Activated naive CD8-positive, alpha-beta T cell treated with anti-CD3 and anti-CD28 coated beads, Interleukin-2, amount 50 U/mL, for 24 hours (primary cell): ENCODE measurements around the gene RDX.

Source experiments
- ATAC-seq: fragments of 150-1000 bp; cut with Tn5 transposase; one replicate; pipeline ENCODE4 v1.10.0; 2021
- DNase-seq: peaks from one replicate; pipeline ENCODE4 v3.0.0; 2021
- H3K27ac Mint-ChIP-seq: one replicate; pipeline ENCODE4 v1.8.0; 2021; ENCODE audit warnings: mild to moderate bottlenecking, mixed read lengths
- H3K27me3 Mint-ChIP-seq: one replicate; pipeline ENCODE4 v1.8.0; 2021; ENCODE audit warnings: mixed read lengths
- H3K36me3 Mint-ChIP-seq: one replicate; pipeline ENCODE4 v1.8.0; 2021; ENCODE audit warnings: low read depth, mixed read lengths
- H3K4me1 Mint-ChIP-seq: one replicate; pipeline ENCODE4 v1.8.0; 2021; ENCODE audit warnings: mixed read lengths
- H3K4me3 Mint-ChIP-seq: one replicate; pipeline ENCODE4 v1.8.0; 2021; ENCODE audit warnings: mild to moderate bottlenecking, moderate library complexity, mixed read lengths
- H3K9me3 Mint-ChIP-seq: one replicate; pipeline ENCODE4 v1.8.0; 2021; ENCODE audit warnings: mixed read lengths

Gene RDX

GRCh38 chr11:110147962-110148709 is 148.3 kb downstream of the RDX start:
- Mint-ChIP-seq H3K9me3 (no peaks in the 10 kb centered on the region), H3K36me3 (no peaks in the 10 kb centered on the region), H3K27me3 (peaks cover 6% of the 10 kb centered on the region), H3K27ac (no peak overlapping the region), H3K4me1 (no peaks in the 10 kb centered on the region), H3K4me3 (no peak overlapping the region)
- ATAC-seq (no peak), DNase-seq (no peak)

- Mint-ChIP-seq H3K27ac (no peak overlapping the region), H3K4me3 (no peak overlapping the region), H3K27me3 (peaks cover 6% of the 10 kb centered on the region), H3K36me3 (no peaks in the 10 kb centered on the region), H3K4me1 (no peaks in the 10 kb centered on the region), H3K9me3 (no peaks in the 10 kb centered on the region)
- no peak for DNase-seq
- ATAC-seq = no peak
Measured at GRCh38 chr11:110141812-110142211, 154.6 kb downstream of the RDX start.

DNA sequence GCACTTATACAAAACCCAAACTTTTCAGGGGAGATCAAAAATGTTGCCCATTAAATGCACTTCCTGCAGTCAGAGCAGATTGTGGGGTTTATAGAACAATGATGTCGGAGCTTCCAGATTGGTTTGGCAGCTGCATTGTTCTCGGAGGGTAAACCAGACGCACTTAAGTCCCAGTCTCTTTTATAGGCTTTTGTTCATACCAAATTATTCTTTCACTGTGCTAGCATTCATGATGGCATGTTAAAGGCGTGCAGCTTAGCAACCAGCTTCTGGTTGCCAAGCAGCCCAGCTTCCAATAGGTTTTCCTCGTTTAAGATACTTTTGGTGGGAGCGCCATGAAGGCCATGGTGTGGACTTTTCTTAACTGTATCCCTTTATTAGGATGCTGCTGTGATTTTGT is 162.3 kb downstream of the RDX start:
- Mint-ChIP-seq H3K27ac (no peak overlapping the region), H3K9me3 (no peaks in the 10 kb centered on the region), H3K36me3 (no peaks in the 10 kb centered on the region), H3K4me1 (no peaks in the 10 kb centered on the region), H3K27me3 (peaks cover 3% of the 10 kb centered on the region), H3K4me3 (no peak overlapping the region)
- DNase-seq = no peak
- ATAC-seq = no peak

- no peak overlapping the region for H3K27ac Mint-ChIP-seq
- no peaks in the 10 kb centered on the region for H3K9me3 Mint-ChIP-seq
- no peaks in the 10 kb centered on the region for H3K36me3 Mint-ChIP-seq
Measured at GRCh38 chr11:110133160-110133559, 163.3 kb downstream of the RDX start.

GRCh38 chr11:110131386-110132123 is 164.9 kb downstream of the RDX start:
- Mint-ChIP-seq H3K27ac (no peak overlapping the region), H3K4me1 (no peaks in the 10 kb centered on the region), H3K9me3 (no peaks in the 10 kb centered on the region), H3K36me3 (no peaks in the 10 kb centered on the region), H3K27me3 (peaks cover 3% of the 10 kb centered on the region), H3K4me3 (no peak overlapping the region)
- no peak for DNase-seq
- no peak for ATAC-seq

More at GRCh38 chr11:110133160-110133559, 163.3 kb downstream of the RDX start:
- Mint-ChIP-seq H3K4me1 (no peaks in the 10 kb centered on the region), H3K4me3 (no peak overlapping the region), H3K27me3 (peaks cover 3% of the 10 kb centered on the region)
- DNase-seq (no peak), ATAC-seq (no peak)

- no peak for ATAC-seq
- DNase-seq = no peak
- Mint-ChIP-seq H3K4me1 (no peaks in the 10 kb centered on the region), H3K9me3 (no peaks in the 10 kb centered on the region), H3K27me3 (peaks cover 3% of the 10 kb centered on the region), H3K36me3 (no peaks in the 10 kb centered on the region), H3K27ac (no peak overlapping the region), H3K4me3 (no peak overlapping the region)
Measured at GRCh38 chr11:110130642-110131238, 165.7 kb downstream of the RDX start.

DNA sequence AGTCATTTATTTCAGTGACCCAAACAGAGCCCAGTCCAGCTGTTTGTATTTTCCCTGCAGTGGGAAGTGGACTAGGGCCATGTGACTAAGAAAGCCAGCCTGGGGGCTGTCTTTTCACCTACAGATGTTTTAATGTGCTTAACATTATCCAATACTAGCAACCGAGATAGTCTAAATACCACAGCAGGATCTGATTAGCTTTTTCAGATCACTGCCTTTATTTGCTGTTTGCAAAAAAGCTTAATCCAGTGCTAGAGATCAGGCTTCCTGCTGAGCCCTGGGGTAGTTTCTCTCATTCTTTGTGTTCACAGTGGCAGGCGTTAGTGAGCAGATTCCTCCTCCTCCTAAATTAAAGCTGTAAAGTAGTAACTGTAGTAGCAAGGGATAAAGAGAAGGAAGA is 168.3 kb downstream of the RDX start:
- no peaks in the 10 kb centered on the region for H3K36me3 Mint-ChIP-seq
- H3K4me1 Mint-ChIP-seq = no peaks in the 10 kb centered on the region
- peaks cover 3% of the 10 kb centered on the region for H3K27me3 Mint-ChIP-seq
- ATAC-seq (no peak), DNase-seq (no peak)
- H3K4me3 Mint-ChIP-seq = no peak overlapping the region
- H3K27ac Mint-ChIP-seq = no peak overlapping the region
- H3K9me3 Mint-ChIP-seq = no peaks in the 10 kb centered on the region

- Mint-ChIP-seq H3K4me3 (no peak overlapping the region), H3K27me3 (peaks cover 3% of the 10 kb centered on the region), H3K27ac (no peak overlapping the region), H3K9me3 (no peaks in the 10 kb centered on the region), H3K36me3 (no peaks in the 10 kb centered on the region), H3K4me1 (no peaks in the 10 kb centered on the region)
- no peak for ATAC-seq
- no peak for DNase-seq
Measured at GRCh38 chr11:110126936-110127335, 169.5 kb downstream of the RDX start.

GRCh38 chr11:110125632-110126031 is 170.8 kb downstream of the RDX start:
- Mint-ChIP-seq H3K9me3 (no peaks in the 10 kb centered on the region), H3K4me3 (no peak overlapping the region), H3K27ac (no peak overlapping the region), H3K27me3 (no peaks in the 10 kb centered on the region), H3K4me1 (no peaks in the 10 kb centered on the region), H3K36me3 (no peaks in the 10 kb centered on the region)
- DNase-seq (no peak), ATAC-seq (no peak)
